ENCODE data around the gene PLXNA4.
"Not testable (repeated sequence)": the region's sequence is repeated elsewhere in the genome, so short reads cannot be mapped to it uniquely, and the experiment has no call there.

Gene PLXNA4

DNA sequence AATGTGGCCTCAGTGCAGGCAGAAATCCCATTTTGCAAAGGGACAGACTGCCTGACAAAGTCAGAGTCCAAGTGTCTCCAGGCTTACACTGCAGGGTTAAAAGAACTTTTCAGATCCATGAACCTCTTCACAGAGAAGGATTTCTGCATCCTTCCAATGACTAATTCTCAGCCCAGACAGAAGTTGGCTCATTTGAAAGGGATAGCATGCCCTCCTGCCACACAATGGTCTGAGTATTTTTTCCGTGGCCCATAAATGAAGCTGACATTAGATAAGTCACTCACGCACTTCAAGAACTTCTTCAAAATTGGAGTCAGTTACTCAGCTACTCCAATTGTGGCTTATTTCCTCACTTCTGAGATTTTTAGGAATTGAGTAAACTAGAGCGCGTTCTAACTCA lies 170.2 kb downstream of the PLXNA4 start:
- no peak for DNase-seq

DNA sequence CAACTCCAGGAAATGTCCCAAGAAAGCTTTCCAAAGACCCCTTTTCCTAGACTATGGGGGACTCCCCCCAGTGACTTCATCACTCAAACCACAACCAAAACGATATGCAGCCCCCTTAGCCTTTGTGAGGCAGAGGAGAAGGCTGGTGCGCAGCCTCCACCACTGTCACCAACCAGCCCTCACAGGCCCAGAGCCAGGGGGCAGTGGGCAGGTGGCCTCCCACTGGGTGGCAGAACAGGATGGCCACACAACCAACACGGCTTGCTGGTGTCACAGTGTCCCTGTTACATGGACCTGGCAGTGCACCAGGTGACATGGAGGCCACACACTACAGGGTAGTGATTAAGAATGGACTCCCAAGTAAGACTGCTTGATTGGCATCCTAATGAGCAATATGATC lies 172.0 kb downstream of the PLXNA4 start:
- DNase-seq = no peak

DNA sequence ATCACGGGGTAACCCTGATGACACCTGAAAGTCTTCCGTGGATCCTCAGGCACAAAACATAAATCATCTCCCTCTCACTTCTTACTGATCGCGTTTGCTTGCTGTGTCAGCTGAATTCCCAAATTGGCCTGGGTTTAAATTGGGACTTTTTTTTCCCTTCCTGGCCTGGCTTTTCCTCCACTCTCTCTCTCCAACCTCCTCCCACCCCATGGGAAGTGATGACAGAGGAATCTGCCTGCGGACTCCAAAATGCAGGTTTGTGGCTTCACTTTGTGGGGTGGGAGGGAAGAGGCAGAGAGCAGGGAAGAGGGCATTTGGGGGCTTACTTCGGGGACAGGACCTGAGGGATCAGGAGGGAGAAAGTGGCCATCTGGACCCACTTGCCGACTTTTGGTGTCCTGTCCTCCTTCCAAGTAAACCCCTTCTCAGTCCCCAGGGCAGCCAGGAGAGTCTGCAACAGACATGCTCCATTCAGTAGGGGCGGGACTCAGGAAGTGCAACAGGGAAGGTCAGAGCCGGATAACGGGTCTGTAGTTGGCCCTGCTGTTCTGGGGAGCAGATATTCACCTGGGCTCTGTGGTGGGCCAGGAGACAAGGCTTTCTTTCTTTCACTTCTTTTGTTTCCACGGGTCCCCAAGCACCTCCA lies 172.7 kb downstream of the PLXNA4 start:
- DNase-seq = no peak

- no peak for DNase-seq
These were observed 173.5 kb downstream of the PLXNA4 start for GRCh38 chr7:132402751-132403245.

DNA sequence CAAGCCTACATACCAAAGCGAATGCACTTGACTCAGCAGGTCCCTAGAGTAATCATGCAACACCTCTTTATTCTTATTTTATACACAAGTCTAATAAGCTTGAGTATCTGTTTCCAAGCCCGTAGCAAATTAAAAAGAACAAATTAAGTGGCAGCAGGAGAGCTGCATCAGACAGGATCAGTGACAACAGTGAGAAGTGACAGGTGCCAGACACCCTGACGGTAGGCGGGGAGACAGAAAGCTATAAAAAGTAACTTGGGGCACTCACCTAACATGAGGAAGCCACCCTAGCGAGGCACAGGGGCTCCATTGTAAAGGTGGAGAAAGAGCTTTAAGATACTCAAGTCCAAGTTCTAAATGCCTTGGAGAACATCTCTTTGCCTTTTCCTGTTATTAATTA lies 174.2 kb downstream of the PLXNA4 start:
- DNase-seq = no peak

GRCh38 chr7:132400561-132401142 lies 175.6 kb downstream of the PLXNA4 start:
- no peak for DNase-seq

GRCh38 chr7:132399367-132399766 lies 176.9 kb downstream of the PLXNA4 start:
- DNase-seq = no peak

GRCh38 chr7:132398253-132398925 lies 177.9 kb downstream of the PLXNA4 start:
- no peak for DNase-seq

GRCh38 chr7:132397070-132397469 lies 179.2 kb downstream of the PLXNA4 start:
- no peak for DNase-seq

GRCh38 chr7:132395361-132395760 lies 180.9 kb downstream of the PLXNA4 start:
- DNase-seq = no peak

DNA sequence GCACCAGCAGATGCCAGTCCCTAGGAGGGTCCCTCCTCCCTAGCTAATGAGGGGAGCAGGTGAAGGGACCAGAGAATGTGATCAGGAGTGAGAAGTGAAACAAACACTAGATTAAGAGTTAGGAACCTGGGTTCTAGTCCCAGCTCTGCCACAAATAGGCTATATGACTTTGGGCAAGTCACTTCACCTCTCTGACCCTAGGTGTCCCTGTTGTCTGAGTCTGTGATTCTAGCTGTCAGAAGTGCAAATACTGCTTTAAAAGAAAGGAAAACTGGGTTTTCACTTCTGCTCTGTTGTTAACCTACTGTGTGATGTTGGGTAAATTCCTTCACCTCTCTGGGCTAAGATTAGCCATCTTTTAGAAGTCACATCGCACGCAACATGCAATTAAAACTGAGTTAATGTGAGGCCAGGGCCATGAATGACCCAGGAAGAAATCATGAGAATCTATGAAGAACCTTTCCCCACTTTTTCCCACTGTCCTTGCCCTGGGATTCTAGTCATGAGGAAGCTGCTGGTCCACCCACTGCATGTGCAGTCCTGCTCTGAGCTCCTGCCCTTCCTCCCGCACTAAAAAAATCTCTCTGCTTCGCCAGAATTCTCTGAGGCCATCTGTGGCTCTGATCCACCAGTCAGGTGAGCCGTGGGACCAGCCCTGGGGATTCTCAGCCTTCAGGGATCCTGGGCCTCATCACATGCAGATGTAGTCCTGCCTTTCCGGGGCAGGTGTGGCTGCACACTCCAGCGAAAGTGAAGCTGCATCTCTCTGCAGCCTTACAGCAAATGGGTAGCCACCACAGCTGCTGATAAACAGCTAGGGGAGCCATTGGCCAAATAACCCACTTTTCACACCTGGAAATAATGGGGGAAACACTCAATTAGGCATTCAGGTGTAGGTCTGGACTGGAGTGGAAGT lies 181.7 kb downstream of the PLXNA4 start:
- no peak for DNase-seq

- no peak for DNase-seq
These were observed 182.4 kb downstream of the PLXNA4 start for GRCh38 chr7:132393789-132394261.

GRCh38 chr7:132392713-132393112 lies 183.6 kb downstream of the PLXNA4 start:
- DNase-seq = no peak

DNA sequence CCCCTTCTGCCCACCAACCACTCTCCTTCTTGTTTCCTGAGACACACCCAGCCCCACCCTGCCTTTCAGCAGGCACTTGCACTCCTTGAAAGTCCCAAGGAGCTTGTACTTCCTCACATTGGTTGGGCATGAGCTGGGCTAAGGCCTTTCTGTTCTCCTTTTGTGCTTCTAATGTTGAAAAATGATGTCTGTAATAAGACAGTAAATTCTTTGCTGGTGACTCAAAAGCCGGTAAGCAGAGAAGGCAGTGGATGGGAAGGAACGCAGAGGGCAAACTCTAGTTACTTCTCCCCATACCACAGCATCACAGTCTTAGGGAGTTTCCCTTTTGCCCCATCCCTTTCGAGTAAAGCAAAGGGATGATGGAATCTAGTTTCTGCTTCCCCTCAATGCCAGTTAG lies 185.6 kb downstream of the PLXNA4 start:
- DNase-seq = no peak

GRCh38 chr7:132390049-132390448 lies 186.2 kb downstream of the PLXNA4 start:
- DNase-seq = not testable (repeated sequence)

DNA sequence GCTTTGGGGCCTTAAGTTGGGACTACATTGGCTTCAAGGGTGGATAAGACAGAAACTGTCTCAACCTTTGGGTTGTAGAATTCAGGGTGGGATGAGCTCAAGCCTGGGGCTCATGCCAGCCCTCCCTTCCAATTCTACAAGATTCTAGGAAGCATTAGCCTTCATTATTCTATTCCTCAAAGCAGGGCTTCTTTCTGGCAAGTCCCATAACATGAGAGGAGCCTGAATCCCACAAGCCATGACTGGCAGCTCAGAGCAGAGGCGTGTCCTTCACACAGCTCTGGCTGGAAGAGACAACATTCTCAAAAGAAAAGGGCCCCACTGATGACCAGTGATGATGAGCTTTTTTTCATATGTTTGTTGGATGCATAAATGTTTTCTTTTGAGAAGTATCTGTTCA lies 187.6 kb downstream of the PLXNA4 start:
- no peak for DNase-seq

DNA sequence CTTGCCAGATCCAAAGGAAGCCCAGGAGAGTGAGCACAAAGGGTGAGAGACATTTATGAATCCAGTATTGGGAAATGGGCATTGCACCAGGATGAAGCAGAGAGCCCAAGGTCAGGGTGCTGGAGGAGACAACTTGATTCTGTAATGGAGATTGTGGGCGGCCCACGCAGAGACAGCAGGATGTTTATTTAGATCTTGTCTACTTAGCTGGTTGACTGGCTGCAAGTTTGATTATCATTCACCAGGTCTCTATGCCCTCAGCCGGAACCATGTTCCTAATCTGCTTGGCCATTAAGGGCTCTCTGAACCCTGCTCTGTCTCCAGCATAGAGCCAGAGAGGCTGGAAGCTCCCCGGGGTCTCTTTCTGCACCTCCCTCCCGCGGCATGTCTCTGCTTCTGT lies 188.7 kb downstream of the PLXNA4 start:
- DNase-seq = no peak

- DNase-seq = no peak
These were observed 190.0 kb downstream of the PLXNA4 start for GRCh38 chr7:132386201-132386681.

- no peak for DNase-seq
These were observed 192.3 kb downstream of the PLXNA4 start for GRCh38 chr7:132383962-132384361.

- DNase-seq = no peak
These were observed 194.4 kb downstream of the PLXNA4 start for GRCh38 chr7:132381742-132382472.

DNA sequence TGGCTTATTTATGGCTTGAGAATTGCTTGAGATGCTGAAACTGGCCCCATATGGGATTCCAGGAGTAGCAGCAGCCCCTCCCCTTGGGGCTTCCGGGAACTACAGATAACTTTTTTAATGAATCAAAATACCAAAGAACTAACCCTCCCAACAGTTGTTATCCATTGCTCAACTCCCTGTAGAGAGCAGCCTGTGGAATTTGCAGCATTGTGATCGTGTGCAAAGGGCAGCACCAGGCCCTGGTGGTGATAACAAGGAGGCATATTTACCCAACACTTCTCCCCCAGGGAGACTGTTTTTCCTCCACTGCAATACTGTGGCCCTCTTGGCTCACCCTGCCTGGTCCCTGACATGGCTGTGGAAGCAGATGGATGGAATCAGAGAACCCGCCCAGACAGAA lies 196.2 kb downstream of the PLXNA4 start:
- no peak for DNase-seq

GRCh38 chr7:132379292-132379691 lies 197.0 kb downstream of the PLXNA4 start:
- DNase-seq = no peak

Measured in kidney glomerular epithelial cell (primary cell).